GM12891 (cell line): ENCODE measurements around the gene LRRC15. TPM values are rescaled to one million over a fixed set of nuclear protein-coding genes. Genes with fewer than 3 reads are reported as not detected.
A peak's percentile ranks its signal among the peaks of the same experiment; 100 is the strongest.

Source experiments
- DNase-seq: peaks from one replicate; pipeline ENCODE4 v3.0.0; 2011; ENCODE audit warnings: low spot score; ENCODE audit not compliant: insufficient read length
- FAIRE-seq: peaks from 2 replicates; lab custom pipeline; 2011; peaks lifted over from hg19 to GRCh38; lab: Jason Lieb, UNC
- PAX5 ChIP-seq: IDR thresholded peaks from 2 replicates; pipeline ENCODE4 v1.6.1; 2011; ENCODE audit warnings: low read length, moderate library complexity, mild to moderate bottlenecking; ENCODE audit not compliant: insufficient read depth, severe bottlenecking
- POLR2A ChIP-seq: IDR thresholded peaks from 2 replicates; pipeline ENCODE4 v1.6.1; 2011; ENCODE audit warnings: low read depth, low read length, control low read depth
- POLR2AphosphoS5 ChIP-seq: IDR thresholded peaks from 2 replicates; pipeline ENCODE4 v1.6.1; 2011; ENCODE audit warnings: low read depth, low read length, control low read depth
- POU2F2 ChIP-seq: IDR thresholded peaks from 2 replicates; pipeline ENCODE4 v1.6.1; 2011; ENCODE audit warnings: low read depth, mild to moderate bottlenecking, control low read depth, low read length, moderate library complexity
- SPI1 ChIP-seq: IDR thresholded peaks from 2 replicates; pipeline ENCODE4 v1.6.1; 2011; ENCODE audit warnings: low read depth, low read length, control low read depth
- TAF1 ChIP-seq: IDR thresholded peaks from 2 replicates; pipeline ENCODE4 v1.6.1; 2011; ENCODE audit warnings: low read depth, low read length, control low read depth
- polyA plus RNA-seq: library from polyadenylated mRNA; unstranded; fragments of >200 nt; gene quantifications from one replicate; pipeline ENCODE4 v1.2.1, GENCODE V29; 2012; ENCODE audit warnings: low read depth, missing spikeins, inconsistent platforms; ENCODE audit not compliant: missing spikeins

LRRC15 gene
- polyA plus RNA-seq = not detected

DNA sequence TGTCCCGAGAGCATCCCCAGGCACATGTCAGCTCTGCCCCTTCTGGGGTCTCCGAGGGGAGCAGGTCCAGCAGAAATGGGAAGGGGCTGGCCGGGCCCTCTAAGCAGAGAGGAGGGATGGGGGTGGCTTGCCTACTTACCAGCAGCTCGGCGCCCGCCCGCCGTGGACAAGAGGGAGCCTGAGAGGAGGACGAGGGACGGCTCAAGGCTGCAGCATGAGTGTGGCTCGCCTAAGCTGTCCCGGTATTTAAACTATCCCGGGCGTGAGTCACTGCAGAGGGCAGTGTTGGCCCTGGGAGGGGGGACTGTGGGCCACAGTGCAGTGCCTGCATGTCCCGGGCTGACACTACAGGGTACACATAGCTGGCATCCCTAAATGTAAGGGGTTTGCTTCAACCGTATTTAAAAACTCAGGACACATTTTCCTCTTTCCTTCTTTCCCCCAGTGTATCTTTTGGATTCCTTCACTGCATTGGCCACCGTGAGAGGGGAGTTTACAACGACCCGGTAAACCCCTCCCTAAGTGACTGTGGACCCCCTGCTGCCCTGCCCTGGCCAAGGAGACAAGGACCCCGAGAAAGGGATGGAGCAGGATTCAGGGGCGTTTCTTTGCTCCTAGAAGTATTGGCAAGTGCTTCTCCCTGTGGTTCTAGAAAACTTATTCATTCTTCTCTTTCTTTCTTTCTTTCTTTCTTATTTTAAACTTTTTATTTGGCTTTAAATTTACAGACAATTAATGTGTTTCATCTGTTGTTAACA lies at the start of gene LRRC15:
Gene LRRC15 (minus strand): TSS at position 222 of the 758 bp plus-strand sequence. CDS start 8,700 bp downstream, outside the sequence.
- TF ChIP-seq TAF1 = no peak
- no peak for TF ChIP-seq POU2F2
- FAIRE-seq (no peak), DNase-seq (no peak)

DNA sequence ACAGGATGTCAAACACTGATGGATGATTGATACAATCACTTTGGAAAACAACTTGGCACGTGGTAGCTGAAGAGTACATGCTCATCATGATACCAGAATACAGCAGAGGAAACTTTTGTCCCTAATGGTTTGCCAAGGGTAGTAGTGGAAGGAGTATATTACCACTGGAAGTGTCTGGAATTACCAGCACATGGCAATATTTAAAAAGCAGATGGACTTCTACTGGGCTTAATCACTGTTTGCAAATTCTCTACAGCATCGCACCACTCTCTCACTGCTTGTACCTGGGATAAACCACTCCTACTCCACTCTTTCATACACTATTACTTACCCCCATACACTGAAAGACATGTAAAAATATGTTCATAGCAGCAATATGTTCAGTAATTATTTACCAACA lies 49.1 kb upstream of the LRRC15 start:
- TF ChIP-seq SPI1 = no peak
- TF ChIP-seq TAF1 = no peak
- no peak for TF ChIP-seq POLR2AphosphoS5
- no peak for TF ChIP-seq PAX5
- no peak for TF ChIP-seq POLR2A
- no peak for TF ChIP-seq POU2F2
- no peak for FAIRE-seq
- no peak for DNase-seq

DNA sequence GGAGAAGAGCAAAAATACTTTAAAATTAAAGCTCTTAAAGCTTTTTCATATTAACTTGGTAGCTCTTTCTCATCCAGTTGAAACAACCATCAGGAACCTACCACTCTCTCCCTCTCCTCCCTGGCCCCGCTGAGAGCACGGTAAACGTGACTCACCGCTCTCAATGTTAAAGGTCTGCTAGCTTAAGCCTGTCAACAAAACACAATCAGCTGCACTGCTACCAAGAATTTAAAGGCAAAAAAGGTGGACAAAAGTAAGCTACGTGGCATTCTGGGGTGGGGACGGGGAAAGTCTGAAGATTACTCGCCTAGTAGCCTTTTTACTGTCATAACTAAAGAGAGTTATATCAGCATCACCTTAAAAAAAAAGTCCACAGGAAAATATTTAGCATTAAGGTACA lies 37.9 kb upstream of the LRRC15 start:
- TF ChIP-seq SPI1 (no peak), PAX5 (no peak), POLR2A (no peak), POLR2AphosphoS5 (no peak), TAF1 (no peak), POU2F2 (no peak)
- FAIRE-seq = no peak
- no peak for DNase-seq

DNA sequence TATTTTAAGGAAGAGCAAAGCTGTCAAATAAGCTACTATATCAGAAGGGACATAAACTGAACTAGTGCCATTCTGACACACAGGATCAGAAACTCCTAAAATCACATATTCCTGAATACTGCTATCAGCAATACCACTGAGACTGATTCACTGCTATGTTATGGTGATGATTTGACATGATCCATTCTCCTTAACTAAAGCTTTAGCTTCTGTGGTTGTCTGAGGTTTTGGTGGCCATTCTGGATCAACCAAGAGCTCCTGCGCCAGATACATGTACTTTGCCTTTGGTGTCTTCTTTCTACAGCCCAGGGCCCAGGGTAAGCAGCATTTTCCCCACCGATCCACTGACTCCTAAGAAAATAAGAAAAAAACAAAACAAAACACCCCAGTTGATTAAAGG lies 36.2 kb upstream of the LRRC15 start:
- DNase-seq (no peak), FAIRE-seq (no peak)
- TF ChIP-seq PAX5 (no peak), SPI1 (no peak), POLR2A (no peak), TAF1 (no peak), POU2F2 (no peak), POLR2AphosphoS5 (no peak)

DNA sequence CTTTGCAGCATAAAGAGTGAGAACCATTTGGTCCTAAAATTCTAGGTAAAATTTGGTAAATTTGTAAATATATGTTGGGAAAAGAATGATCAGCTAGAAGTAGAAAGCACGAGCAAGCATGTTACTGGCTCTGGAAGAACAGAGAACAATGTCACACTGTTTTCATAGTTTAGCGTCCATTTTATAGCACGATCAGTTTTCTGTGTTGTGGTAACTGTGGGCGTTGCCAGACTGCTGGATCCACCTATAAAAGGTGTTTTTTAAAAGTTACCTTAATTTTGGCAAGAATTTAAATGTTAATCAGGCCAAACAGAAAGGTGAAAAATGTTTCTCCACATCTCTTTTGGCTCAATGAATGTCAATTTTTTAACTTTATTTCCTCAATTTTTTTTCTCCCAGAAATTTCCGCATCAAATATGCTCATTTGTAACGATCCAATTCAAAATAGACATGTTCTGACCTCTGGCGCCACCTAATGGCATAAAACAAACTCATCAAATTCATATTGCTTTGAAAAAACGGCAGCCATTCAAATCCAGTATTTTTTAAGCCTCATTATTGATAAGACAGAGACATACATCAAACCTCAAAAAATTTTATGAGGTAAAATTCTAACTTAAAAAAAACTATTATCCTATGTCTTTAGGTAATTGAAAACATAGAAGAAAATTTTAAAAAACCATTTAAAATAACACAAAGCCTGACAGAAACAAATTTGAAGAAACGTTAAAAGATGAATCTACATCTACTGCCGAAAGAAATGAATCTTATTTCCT lies 35.0 kb upstream of the LRRC15 start:
- TF ChIP-seq POLR2A (no peak), POU2F2 (no peak), SPI1 (no peak), TAF1 (no peak), PAX5 (no peak), POLR2AphosphoS5 (no peak)
- DNase-seq (no peak), FAIRE-seq (no peak)

DNA sequence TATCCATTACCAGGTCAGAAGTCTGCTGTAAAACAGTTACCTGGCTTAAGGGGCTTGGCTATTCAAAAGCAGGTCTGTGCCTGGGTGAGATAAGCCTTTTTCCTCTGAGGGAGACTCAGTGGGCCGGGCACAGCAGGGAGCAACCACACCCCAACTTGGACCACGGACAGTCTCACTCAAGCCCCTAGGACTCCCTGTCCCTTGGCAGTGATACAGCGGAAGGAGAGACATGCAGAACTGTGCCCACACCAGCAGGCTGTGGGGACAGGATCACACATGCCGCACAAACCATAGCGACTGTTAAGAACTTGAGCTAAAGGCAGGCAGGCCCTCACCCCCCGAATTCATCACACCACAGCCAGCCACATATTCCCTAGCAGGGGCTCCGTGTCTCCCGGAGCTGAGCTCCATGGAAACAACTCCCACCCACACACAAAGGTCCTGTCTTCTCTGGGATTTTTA lies 32.4 kb upstream of the LRRC15 start:
- FAIRE-seq (no peak), DNase-seq (no peak)
- TF ChIP-seq SPI1 (no peak), POU2F2 (peak; percentile 53; the same call in 1 of the 2 replicates)

DNA sequence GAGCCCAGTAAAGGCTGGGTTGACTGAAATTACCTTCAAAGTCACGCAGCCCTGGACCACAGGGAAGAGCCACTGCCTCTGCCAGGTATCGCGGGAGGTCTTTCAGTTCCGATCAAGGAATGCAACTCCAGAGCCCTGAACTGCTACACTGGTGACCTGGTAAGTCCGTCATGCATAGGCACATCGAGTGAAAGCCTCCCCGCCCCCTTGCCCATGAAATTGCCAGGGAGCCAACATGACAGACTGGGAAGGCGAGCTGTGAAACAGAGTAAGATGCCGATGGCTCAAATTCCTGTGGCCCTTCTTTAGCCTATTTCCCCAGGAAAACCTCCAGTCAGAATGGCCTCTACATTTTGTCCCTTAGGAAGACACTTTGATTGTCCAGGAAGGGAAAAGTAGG lies 31.8 kb upstream of the LRRC15 start:
- no peak for DNase-seq
- no peak for FAIRE-seq
- TF ChIP-seq POLR2AphosphoS5 (peak; percentile 23; the same call in 1 of the 2 replicates), POU2F2 (no peak), PAX5 (no peak), SPI1 (no peak), POLR2A (no peak)

DNA sequence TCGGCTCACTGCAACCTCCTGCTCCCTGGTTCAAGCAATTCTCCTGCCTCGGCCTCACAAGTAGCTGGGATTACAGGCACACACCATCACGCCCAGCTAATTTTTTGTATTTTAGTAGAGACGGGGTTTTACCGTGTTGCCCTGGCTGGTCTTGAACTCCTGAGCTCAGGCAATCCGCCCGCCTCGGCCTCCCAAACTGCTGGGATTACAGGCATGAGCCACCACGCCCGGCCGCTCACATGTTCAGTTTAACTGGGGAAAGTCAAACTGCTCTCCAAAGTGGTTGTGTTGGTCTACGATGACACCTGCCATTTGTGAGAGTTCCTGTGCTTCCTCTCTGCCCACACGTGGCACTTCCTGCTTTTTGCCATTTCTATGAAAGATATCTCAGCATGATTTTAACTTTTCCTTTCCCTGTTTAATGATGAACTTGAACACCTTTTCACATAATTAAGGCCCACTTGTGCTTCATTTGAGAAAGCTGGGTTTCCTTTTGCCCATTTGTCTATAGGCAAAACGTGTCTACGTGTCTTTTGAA lies 30.4 kb upstream of the LRRC15 start:
- FAIRE-seq = no peak
- no peak for TF ChIP-seq POLR2A
- TF ChIP-seq PAX5 = no peak
- TF ChIP-seq TAF1 = no peak
- TF ChIP-seq POU2F2 = no peak
- TF ChIP-seq POLR2AphosphoS5 = no peak
- peak; percentile 18; the same call in 1 of the 2 replicates for TF ChIP-seq SPI1
- DNase-seq = no peak

DNA sequence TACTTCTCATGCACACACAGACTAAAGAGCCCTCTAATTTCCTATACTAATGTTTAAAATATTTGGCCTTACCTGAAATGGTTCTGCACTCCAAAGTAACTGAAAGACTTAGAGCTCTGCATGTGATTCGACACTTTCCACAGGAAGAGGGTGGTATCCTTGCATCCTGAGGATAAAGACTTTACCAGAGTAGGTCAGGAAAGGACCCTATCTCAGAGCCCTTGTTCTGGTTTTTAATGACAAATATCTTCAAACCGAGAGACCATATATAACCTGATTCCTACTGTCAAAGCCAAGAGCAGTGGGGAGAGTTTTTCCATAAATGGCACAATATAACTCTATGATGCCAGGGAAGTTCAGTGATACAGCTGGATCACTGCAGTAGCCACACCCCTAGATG lies 29.6 kb upstream of the LRRC15 start, which contains the start of gene GP5:
Gene GP5 (minus strand): TSS at position 101 of the 400 bp plus-strand sequence. CDS start 984 bp downstream, outside the sequence.
- DNase-seq (no peak), FAIRE-seq (no peak)
- TF ChIP-seq POU2F2 (no peak), POLR2AphosphoS5 (no peak), SPI1 (no peak), PAX5 (no peak), TAF1 (no peak), POLR2A (no peak)

DNA sequence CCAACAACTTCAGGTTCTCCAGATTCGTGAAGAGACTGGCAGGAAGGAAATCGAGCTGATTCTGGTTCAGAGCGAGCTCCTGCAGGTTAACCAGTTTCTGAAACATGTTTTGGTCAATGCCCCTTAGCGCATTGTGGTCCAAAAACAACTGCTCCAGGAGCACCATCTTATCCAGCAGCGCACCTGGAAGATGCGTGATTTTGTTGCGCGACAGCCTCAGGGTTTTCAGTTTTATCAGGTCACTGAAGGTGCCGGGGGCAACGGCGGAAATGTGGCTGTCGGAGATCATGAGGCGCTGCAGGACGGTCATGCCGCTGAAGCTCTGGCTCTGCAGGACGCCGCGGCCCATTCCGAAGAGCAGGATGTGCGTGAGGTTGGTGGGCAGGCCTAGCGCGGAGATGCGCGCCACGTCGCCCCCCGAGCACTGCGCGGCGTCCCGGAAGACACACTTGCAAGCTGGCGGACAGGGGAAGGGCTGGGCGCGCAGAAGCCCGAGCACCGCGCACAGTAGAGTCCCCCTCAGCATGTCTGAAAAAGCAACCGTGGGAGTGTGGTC lies 28.3 kb upstream of the LRRC15 start:
- DNase-seq (no peak), FAIRE-seq (peak; percentile 45)
- TF ChIP-seq POLR2AphosphoS5 = no peak
- no peak for TF ChIP-seq PAX5
- no peak for TF ChIP-seq TAF1
- TF ChIP-seq SPI1 = no peak
- no peak for TF ChIP-seq POLR2A
- no peak for TF ChIP-seq POU2F2
